BJ (cell line): Measurements from ENCODE around the gene MBD5. TPM values are rescaled to one million over a fixed set of nuclear protein-coding genes. Genes with fewer than 3 reads are reported as not detected.

ENCODE experiments used
- CTCF ChIA-PET: fragments of 350-600 bp; formaldehyde crosslinking; extraction: SDS; loops from one replicate; lab custom pipeline; 2021; ENCODE audit warnings: antibody characterized with exemption, inconsistent platforms; lab: Yijun Ruan, JAX
- POLR2A ChIA-PET: fragments of 300-600 bp; sonication (Branson Sonifier 250); formaldehyde crosslinking; extraction: SDS; loops from one replicate; lab custom pipeline; 2021; ENCODE audit warnings: antibody characterized with exemption; lab: Charles Lee
- DNase-seq: peaks from one replicate; pipeline ENCODE4 v3.0.0-alpha.2; 2011; ENCODE audit warnings: low read depth
- H3K27me3 ChIP-seq: 2 replicates; pipeline ENCODE4 v1.6.0; 2011; ENCODE audit warnings: low read length; ENCODE audit not compliant: control insufficient read depth, insufficient read depth
- H3K36me3 ChIP-seq: 2 replicates; pipeline ENCODE4 v1.5.1; 2011; ENCODE audit warnings: low read length; ENCODE audit not compliant: control insufficient read depth, insufficient read depth
- H3K4me3 ChIP-seq: 2 replicates; pipeline ENCODE4 v1.5.1; 2011; ENCODE audit warnings: low read depth, mild to moderate bottlenecking, control low read depth, low read length
- polyA plus RNA-seq: library from polyadenylated mRNA; depleted of rRNA; stranded (reverse); fragments of >200 nt; gene quantifications from 2 replicates; pipeline ENCODE4 v1.2.3, GENCODE V29; 2011
- TF ChIP-seq, protein P1 (sequence below): IDR thresholded peaks from 2 replicates; pipeline ENCODE4 v1.5.1; 2011; ENCODE audit warnings: low read depth, mild to moderate bottlenecking, control low read depth, inconsistent platforms, low read length, moderate library complexity; ENCODE audit not compliant: insufficient read depth

Gene MBD5
- polyA plus RNA-seq, 1 experiment = 20.4 TPM

DNA sequence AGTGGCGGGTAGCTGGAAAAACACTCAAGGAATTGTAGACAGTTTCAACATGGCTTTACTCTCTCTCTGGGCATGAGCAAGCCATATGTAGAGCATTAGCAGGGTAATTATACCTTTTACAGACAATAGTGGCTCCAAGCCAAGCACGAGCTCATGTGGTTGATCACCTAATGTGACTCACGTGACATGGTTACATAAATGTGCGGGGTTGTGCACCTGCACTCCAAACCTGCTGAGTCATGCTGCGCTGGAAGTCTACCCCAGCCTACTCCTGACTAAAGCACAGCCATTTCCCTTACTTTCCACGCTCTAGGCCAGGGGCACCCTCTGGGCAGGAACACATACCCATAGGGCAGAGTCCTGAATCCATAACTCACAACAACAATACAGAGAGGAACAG is 232.8 kb downstream of the MBD5 start:
- DNase-seq = no peak
- H3K36me3 ChIP-seq = no peaks in the 10 kb centered on the region
- no peak overlapping the region for H3K4me3 ChIP-seq
- ChIA-PET CTCF (no interaction called here), POLR2A (no interaction called here)
- TF ChIP-seq, protein P1, sequence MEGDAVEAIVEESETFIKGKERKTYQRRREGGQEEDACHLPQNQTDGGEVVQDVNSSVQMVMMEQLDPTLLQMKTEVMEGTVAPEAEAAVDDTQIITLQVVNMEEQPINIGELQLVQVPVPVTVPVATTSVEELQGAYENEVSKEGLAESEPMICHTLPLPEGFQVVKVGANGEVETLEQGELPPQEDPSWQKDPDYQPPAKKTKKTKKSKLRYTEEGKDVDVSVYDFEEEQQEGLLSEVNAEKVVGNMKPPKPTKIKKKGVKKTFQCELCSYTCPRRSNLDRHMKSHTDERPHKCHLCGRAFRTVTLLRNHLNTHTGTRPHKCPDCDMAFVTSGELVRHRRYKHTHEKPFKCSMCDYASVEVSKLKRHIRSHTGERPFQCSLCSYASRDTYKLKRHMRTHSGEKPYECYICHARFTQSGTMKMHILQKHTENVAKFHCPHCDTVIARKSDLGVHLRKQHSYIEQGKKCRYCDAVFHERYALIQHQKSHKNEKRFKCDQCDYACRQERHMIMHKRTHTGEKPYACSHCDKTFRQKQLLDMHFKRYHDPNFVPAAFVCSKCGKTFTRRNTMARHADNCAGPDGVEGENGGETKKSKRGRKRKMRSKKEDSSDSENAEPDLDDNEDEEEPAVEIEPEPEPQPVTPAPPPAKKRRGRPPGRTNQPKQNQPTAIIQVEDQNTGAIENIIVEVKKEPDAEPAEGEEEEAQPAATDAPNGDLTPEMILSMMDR = no peak
- no peaks in the 10 kb centered on the region for H3K27me3 ChIP-seq

DNA sequence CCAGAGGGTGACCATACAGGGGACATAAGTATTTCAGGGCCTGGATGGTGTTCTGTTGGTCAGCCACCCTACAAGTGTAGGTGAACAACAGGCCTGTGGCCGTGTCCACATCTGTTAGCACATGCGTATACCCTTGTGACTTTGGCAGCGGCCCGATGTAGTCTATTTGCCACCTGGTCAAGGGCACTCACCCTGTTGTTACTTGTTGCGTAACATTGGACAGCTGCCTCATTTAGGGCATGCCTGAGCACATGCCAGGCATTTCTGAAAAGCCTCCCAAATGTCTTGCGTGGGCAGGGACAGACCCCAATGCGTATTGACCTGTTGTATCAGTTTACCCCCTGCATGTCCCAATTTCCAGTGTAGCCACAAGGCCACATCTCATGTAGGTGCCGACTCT is 235.0 kb downstream of the MBD5 start:
- no peak for DNase-seq
- Histone ChIP-seq H3K36me3 (no peaks in the 10 kb centered on the region), H3K27me3 (no peaks in the 10 kb centered on the region), H3K4me3 (no peak overlapping the region)
- ChIA-PET POLR2A (no interaction called here), CTCF (no interaction called here)
- TF ChIP-seq, protein P1 = no peak

DNA sequence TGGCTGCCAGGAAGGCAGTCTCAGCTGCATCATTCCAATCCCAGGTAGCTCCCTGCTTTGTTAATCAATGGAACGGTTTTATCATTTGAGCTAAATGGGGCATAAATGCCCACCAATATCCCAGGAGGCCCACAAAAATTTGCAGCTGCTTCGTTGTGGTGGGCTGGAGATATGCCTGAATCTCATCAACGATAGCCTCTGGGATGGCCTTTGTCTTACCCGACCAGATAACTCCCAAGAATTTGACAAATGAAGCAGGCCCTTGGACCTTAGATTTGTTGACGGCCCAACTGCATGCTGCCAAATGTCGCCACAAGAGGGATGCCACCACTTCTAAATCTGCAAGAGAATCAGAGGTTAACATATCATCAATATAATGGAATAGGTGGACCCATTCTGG is 236.4 kb downstream of the MBD5 start:
- DNase-seq = no peak
- CTCF ChIA-PET = interaction anchor here (1.3 kb wide), 1 partner anchor 14 kb away, joined by 3 read pairs; no protein-coding TSS in a partner anchor
- H3K27me3 ChIP-seq = no peaks in the 10 kb centered on the region
- TF ChIP-seq, protein P1 = no peak
- POLR2A ChIA-PET = no interaction called here
- no peaks in the 10 kb centered on the region for H3K36me3 ChIP-seq
- H3K4me3 ChIP-seq = no peak overlapping the region

GRCh38 chr2:148258124-148258523 is 237.2 kb downstream of the MBD5 start:
- CTCF ChIA-PET = interaction anchor here (1.6 kb wide), 1 partner anchor 13 kb away, joined by 3 read pairs; no protein-coding TSS in a partner anchor
- POLR2A ChIA-PET = no interaction called here

GRCh38 chr2:148259674-148260073 is 238.8 kb downstream of the MBD5 start:
- CTCF ChIA-PET = interaction anchor here (1.6 kb wide), 1 partner anchor 14 kb away, joined by 3 read pairs; no protein-coding TSS in a partner anchor
- Histone ChIP-seq H3K36me3 (no peaks in the 10 kb centered on the region), H3K27me3 (no peaks in the 10 kb centered on the region), H3K4me3 (no peak overlapping the region)
- DNase-seq = no peak
- TF ChIP-seq, protein P1 = no peak
- POLR2A ChIA-PET = no interaction called here

More at GRCh38 chr2:148258124-148258523, 237.2 kb downstream of the MBD5 start:
- H3K4me3 ChIP-seq = no peak overlapping the region
- no peaks in the 10 kb centered on the region for H3K36me3 ChIP-seq
- no peak for DNase-seq
- TF ChIP-seq, protein P1 = no peak
- H3K27me3 ChIP-seq = no peaks in the 10 kb centered on the region
